Activated CD8-positive, alpha-beta T cell treated with anti-CD3 and anti-CD28 coated beads for 36 hours (primary cell): ENCODE measurements around the gene DDC. TPM values are rescaled to one million over a fixed set of nuclear protein-coding genes. Genes with fewer than 3 reads are reported as not detected.

Source experiments
- ATAC-seq: fragments of 200-7000 bp; cut with Tn5 transposase; one replicate; pipeline ENCODE4 v1.10.0; 2021; ENCODE audit warnings: mild to moderate bottlenecking, moderate library complexity
- CTCF ChIA-PET: fragments of 350-600 bp; sonication (Branson Sonifier 250); formaldehyde crosslinking; loops from one replicate; lab custom pipeline; 2021; ENCODE audit warnings: antibody characterized with exemption; lab: Charles Lee
- POLR2A ChIA-PET: fragments of 350-600 bp; sonication (Branson Sonifier 250); formaldehyde crosslinking; loops from one replicate; lab custom pipeline; 2021; ENCODE audit warnings: antibody characterized with exemption; lab: Charles Lee
- DNase-seq: peaks from one replicate; pipeline ENCODE4 v3.0.0-alpha.2; 2020
- H3K27ac Mint-ChIP-seq: one replicate; pipeline ENCODE4 v1.8.0; 2021; ENCODE audit warnings: mild to moderate bottlenecking, mixed read lengths
- H3K27me3 Mint-ChIP-seq: one replicate; pipeline ENCODE4 v1.8.0; 2021; ENCODE audit warnings: mixed read lengths
- H3K36me3 Mint-ChIP-seq: one replicate; pipeline ENCODE4 v1.8.0; 2021; ENCODE audit warnings: low read depth, mixed read lengths
- H3K4me1 Mint-ChIP-seq: one replicate; pipeline ENCODE4 v1.8.0; 2021; ENCODE audit warnings: low read depth, mixed read lengths
- H3K4me3 Mint-ChIP-seq: one replicate; pipeline ENCODE4 v1.8.0; 2021; ENCODE audit warnings: mild to moderate bottlenecking, moderate library complexity, mixed read lengths
- H3K9me3 Mint-ChIP-seq: one replicate; pipeline ENCODE4 v1.8.0; 2021; ENCODE audit warnings: mixed read lengths
- intact Hi-C: fragments of 100-400 bp; cut with micrococcal nuclease; formaldehyde crosslinking; loops from one replicate; pipeline ENCODE4 v1.10.0; 2022
- total RNA-seq, 2 experiments: library from RNA; stranded (reverse); gene quantifications; one replicate each; pipeline ENCODE4 v1.2.3, GENCODE V29; 2021
- TF ChIP-seq, protein P1 (sequence below): fragments of 200-600 bp; IDR thresholded peaks from one replicate; pipeline ENCODE4 v1.8.0; 2022; ENCODE audit warnings: antibody characterized with exemption, mild to moderate bottlenecking

DDC gene
- total RNA-seq, 2 experiments from 2014 or later: 0.36 to 1.2 TPM

DNA sequence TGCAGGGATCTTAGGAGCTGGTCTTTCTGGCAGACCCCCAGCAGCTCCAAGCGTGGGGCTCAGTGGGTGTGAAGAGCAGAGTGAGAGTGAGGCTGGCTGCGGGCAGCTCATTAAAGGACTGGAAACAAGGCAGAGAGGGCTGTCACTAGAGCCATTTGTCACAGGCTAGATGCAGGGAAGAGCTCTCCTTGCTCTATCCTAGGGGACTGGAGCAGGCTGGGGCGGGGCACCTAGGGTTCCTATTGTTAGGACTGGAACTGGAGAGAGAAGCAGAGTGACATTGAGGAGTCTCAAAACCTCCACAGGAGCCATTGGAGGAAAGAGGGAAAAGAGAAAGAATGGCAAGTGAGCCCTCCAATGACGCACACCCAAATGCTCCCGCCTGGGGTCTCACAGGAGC lies 772 bp upstream of the DDC start:
- TF ChIP-seq, protein P1, sequence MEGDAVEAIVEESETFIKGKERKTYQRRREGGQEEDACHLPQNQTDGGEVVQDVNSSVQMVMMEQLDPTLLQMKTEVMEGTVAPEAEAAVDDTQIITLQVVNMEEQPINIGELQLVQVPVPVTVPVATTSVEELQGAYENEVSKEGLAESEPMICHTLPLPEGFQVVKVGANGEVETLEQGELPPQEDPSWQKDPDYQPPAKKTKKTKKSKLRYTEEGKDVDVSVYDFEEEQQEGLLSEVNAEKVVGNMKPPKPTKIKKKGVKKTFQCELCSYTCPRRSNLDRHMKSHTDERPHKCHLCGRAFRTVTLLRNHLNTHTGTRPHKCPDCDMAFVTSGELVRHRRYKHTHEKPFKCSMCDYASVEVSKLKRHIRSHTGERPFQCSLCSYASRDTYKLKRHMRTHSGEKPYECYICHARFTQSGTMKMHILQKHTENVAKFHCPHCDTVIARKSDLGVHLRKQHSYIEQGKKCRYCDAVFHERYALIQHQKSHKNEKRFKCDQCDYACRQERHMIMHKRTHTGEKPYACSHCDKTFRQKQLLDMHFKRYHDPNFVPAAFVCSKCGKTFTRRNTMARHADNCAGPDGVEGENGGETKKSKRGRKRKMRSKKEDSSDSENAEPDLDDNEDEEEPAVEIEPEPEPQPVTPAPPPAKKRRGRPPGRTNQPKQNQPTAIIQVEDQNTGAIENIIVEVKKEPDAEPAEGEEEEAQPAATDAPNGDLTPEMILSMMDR: no peak
- Mint-ChIP-seq H3K27me3 (peaks cover 4% of the 10 kb centered on the region), H3K4me1 (no peaks in the 10 kb centered on the region), H3K9me3 (peaks cover 2% of the 10 kb centered on the region), H3K27ac (no peak overlapping the region), H3K4me3 (no peak overlapping the region), H3K36me3 (no peaks in the 10 kb centered on the region)
- ATAC-seq: no peak
- POLR2A ChIA-PET: no interaction called here
- DNase-seq: no peak
- CTCF ChIA-PET: no interaction called here
- intact Hi-C loops: no loop called here

- Mint-ChIP-seq H3K36me3 (no peaks in the 10 kb centered on the region), H3K27ac (no peak overlapping the region), H3K4me3 (no peak overlapping the region), H3K9me3 (peaks cover 2% of the 10 kb centered on the region), H3K27me3 (peaks cover 4% of the 10 kb centered on the region), H3K4me1 (no peaks in the 10 kb centered on the region)
- ATAC-seq (no peak), DNase-seq (no peak)
- intact Hi-C loops: no loop called here
- POLR2A ChIA-PET: no interaction called here
- TF ChIP-seq, protein P1: no peak
- CTCF ChIA-PET: no interaction called here
Measured at GRCh38 chr7:50565559-50565916, 333 bp upstream of the DDC start.

GRCh38 chr7:50564171-50564570 lies 1.0 kb downstream of the DDC start:
- Mint-ChIP-seq H3K27me3 (peaks cover 4% of the 10 kb centered on the region), H3K9me3 (no peaks in the 10 kb centered on the region), H3K4me3 (no peak overlapping the region), H3K36me3 (no peaks in the 10 kb centered on the region), H3K27ac (no peak overlapping the region), H3K4me1 (no peaks in the 10 kb centered on the region)
- DNase-seq (no peak), ATAC-seq (no peak)
- CTCF ChIA-PET: no interaction called here
- intact Hi-C loops: no loop called here
- TF ChIP-seq, protein P1: no peak
- POLR2A ChIA-PET: interaction anchor here (1.2 kb wide), 1 partner anchor 30 kb away, joined by 3 read pairs; no protein-coding TSS in a partner anchor

DNA sequence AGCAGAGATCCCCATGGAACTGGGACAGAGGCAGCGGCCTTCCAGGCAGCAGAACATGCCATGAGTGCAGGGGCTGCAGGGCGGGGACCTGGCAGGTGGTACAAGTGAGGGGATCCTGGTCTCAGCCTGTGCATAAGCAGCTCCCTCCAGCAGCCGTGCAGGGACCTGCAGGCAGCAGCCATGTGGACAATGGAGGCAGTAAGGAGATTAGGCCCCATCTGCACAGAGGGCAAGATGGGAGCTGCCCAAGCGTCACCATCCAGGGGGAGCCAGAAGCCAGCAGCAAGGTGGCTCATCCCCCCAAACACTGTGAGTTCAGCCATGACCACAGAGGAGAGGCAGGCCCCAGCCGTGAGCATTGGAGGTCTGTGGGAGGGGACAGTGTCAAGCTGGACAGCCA lies 3.1 kb downstream of the DDC start:
- DNase-seq (no peak), ATAC-seq (no peak)
- TF ChIP-seq, protein P1: no peak
- peaks cover 21% of the 10 kb centered on the region for H3K27me3 Mint-ChIP-seq
- no peaks in the 10 kb centered on the region for H3K4me1 Mint-ChIP-seq
- H3K4me3 Mint-ChIP-seq: no peak overlapping the region
- intact Hi-C loops: no loop called here
- H3K36me3 Mint-ChIP-seq: no peaks in the 10 kb centered on the region
- no peaks in the 10 kb centered on the region for H3K9me3 Mint-ChIP-seq
- CTCF ChIA-PET: interaction anchor here (1.0 to 1.3 kb wide), 2 partner anchors 16 to 600 kb away, joined by 3 to 4 read pairs; no protein-coding TSS in a partner anchor
- POLR2A ChIA-PET: interaction anchor here (0.6 kb wide), 1 partner anchor 622 kb away, joined by 5 read pairs; no protein-coding TSS in a partner anchor
- no peak overlapping the region for H3K27ac Mint-ChIP-seq

DNA sequence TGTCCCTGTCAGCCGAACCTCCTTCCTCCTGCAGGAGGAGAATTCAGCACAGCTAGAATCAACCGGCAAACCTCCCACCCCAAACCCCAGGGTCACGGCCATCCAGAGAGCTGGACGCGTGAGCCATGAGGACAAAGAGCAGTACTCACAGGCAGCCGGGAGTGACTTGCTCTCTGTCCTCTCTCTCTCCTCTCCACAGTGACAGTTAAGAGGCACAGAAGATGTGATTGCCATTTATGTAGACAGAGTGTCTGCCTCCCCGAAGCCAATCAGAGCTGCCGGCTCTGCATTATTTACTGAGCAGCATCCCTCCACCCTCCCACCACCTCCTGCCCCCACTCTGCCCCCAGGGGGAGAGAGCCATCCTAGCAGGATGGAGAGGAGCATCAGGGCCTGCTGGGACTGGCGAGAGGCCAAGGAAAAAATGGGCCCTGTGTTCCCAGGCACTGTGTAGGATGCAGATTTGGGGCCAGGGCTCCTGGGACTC lies 4.3 kb downstream of the DDC start:
- CTCF ChIA-PET: interaction anchor here (1.3 kb wide), 1 partner anchor 49 kb away, joined by 3 read pairs; no protein-coding TSS in a partner anchor
- Mint-ChIP-seq H3K27ac (no peak overlapping the region), H3K36me3 (no peaks in the 10 kb centered on the region), H3K27me3 (peaks cover 24% of the 10 kb centered on the region), H3K4me1 (no peaks in the 10 kb centered on the region), H3K9me3 (no peaks in the 10 kb centered on the region), H3K4me3 (no peak overlapping the region)
- DNase-seq (no peak), ATAC-seq (no peak)
- intact Hi-C loops: no loop called here
- POLR2A ChIA-PET: no interaction called here
- TF ChIP-seq, protein P1: no peak
